NCI-H1417 (cell line): ENCODE data around the gene PDE3A.

Experiments
- DNase-seq, 3 experiments: peaks; one replicate each; lab custom pipeline; 2025; lab: John Stamatoyannopoulos, UW

The PDE3A gene

GRCh38 chr12:20457582-20457981 lies 89.2 kb downstream of the PDE3A start:
- no peak for DNase-seq

- DNase-seq: no peak
Measured at GRCh38 chr12:20458011-20458410, 89.7 kb downstream of the PDE3A start.

- DNase-seq: no peak
Measured at GRCh38 chr12:20459920-20460319, 91.6 kb downstream of the PDE3A start.

- DNase-seq: no peak
Measured at GRCh38 chr12:20460956-20461355, 92.6 kb downstream of the PDE3A start.

GRCh38 chr12:20463913-20464524 lies 95.7 kb downstream of the PDE3A start:
- DNase-seq: peak in 2 of 3 experiments; percentile 52 to 60

- no peak for DNase-seq
Measured at GRCh38 chr12:20469300-20469699, 101.0 kb downstream of the PDE3A start.

- DNase-seq: no peak
Measured at GRCh38 chr12:20469756-20470155, 101.4 kb downstream of the PDE3A start.

- no peak for DNase-seq
Measured at GRCh38 chr12:20472102-20472782, 103.9 kb downstream of the PDE3A start.

GRCh38 chr12:20473133-20473532 lies 104.8 kb downstream of the PDE3A start:
- DNase-seq: no peak

- DNase-seq: no peak
Measured at GRCh38 chr12:20474016-20474415, 105.7 kb downstream of the PDE3A start.

- DNase-seq: no peak
Measured at GRCh38 chr12:20474443-20474842, 106.1 kb downstream of the PDE3A start.

GRCh38 chr12:20475542-20475941 lies 107.2 kb downstream of the PDE3A start:
- DNase-seq: no peak

GRCh38 chr12:20476551-20476950 lies 108.2 kb downstream of the PDE3A start:
- no peak for DNase-seq

- no peak for DNase-seq
Measured at GRCh38 chr12:20477255-20477654, 108.9 kb downstream of the PDE3A start.

GRCh38 chr12:20477672-20478071 lies 109.3 kb downstream of the PDE3A start:
- DNase-seq: peak in 1 of 3 experiments; percentile 7

GRCh38 chr12:20482491-20483054 lies 114.2 kb downstream of the PDE3A start:
- no peak for DNase-seq

- no peak for DNase-seq
Measured at GRCh38 chr12:20483776-20484175, 115.4 kb downstream of the PDE3A start.

GRCh38 chr12:20486233-20486632 lies 117.9 kb downstream of the PDE3A start:
- DNase-seq: peak in 1 of 3 experiments; percentile 24

GRCh38 chr12:20487519-20487918 lies 119.2 kb downstream of the PDE3A start:
- DNase-seq: no peak

GRCh38 chr12:20489645-20490044 lies 121.3 kb downstream of the PDE3A start:
- no peak for DNase-seq

GRCh38 chr12:20490213-20490612 lies 121.9 kb downstream of the PDE3A start:
- no peak for DNase-seq

GRCh38 chr12:20491290-20491689 lies 123.0 kb downstream of the PDE3A start:
- no peak for DNase-seq

GRCh38 chr12:20492251-20492760 lies 124.0 kb downstream of the PDE3A start:
- DNase-seq: no peak
